Muscle of leg (tissue), 11 donors: Measurements from ENCODE around the gene NPEPL1. TPM values are rescaled to one million over a fixed set of nuclear protein-coding genes. Genes with fewer than 3 reads are reported as not detected.

Experiments used
- DNase-seq: peaks from one replicate; pipeline ENCODE4 v3.0.0; 2013
- H3K27ac ChIP-seq: one replicate; pipeline ENCODE4 v1.5.1; 2013; ENCODE audit warnings: mild to moderate bottlenecking, low read length, control low read depth
- H3K27me3 ChIP-seq: one replicate; pipeline ENCODE4 v1.6.1; 2013; ENCODE audit warnings: low read length; ENCODE audit not compliant: control insufficient read depth, insufficient read depth
- H3K36me3 ChIP-seq: one replicate; pipeline ENCODE4 v1.6.1; 2013; ENCODE audit warnings: low read length; ENCODE audit not compliant: control insufficient read depth, insufficient read depth
- H3K4me1 ChIP-seq: one replicate; pipeline ENCODE4 v1.6.1; 2013; ENCODE audit warnings: low read length; ENCODE audit not compliant: control insufficient read depth, insufficient read depth
- H3K4me3 ChIP-seq: one replicate; pipeline ENCODE4 v1.5.1; 2013; ENCODE audit warnings: low read length, control low read depth
- H3K9me3 ChIP-seq: replicated peaks from 2 replicates; pipeline ENCODE4 v1.6.1; 2013; ENCODE audit warnings: low read depth, low read length; ENCODE audit not compliant: control insufficient read depth
- WGBS: methylation state at CpG from one replicate; pipeline ENCODE4 v1.1.5; 2013; ENCODE audit warnings: missing lambda C conversion rate; ENCODE audit not compliant: insufficient coverage; 5-methylcytosine and 5-hydroxymethylcytosine counted together
- polyA plus RNA-seq, 8 donors: library from polyadenylated mRNA; unstranded; fragments of 120-200 nt; gene quantifications; one replicate each; pipeline versions ENCODE4 v1.2.1 to v1.2.3, GENCODE V29; 2013; ENCODE audit warnings: inconsistent platforms in 1 of 8, low replicate concordance in 1 of 8; ENCODE audit not compliant: insufficient read length in 8 of 8, insufficient read depth in 1 of 8
- total RNA-seq: library from RNA; stranded (reverse); fragments of 120-200 nt; gene quantifications from one replicate; pipeline ENCODE4 v1.2.4, GENCODE V29; 2013

NPEPL1 gene
- total and polyA plus RNA-seq, 9 donors = 22.3 to 60.5 (median 42.1) TPM

DNA sequence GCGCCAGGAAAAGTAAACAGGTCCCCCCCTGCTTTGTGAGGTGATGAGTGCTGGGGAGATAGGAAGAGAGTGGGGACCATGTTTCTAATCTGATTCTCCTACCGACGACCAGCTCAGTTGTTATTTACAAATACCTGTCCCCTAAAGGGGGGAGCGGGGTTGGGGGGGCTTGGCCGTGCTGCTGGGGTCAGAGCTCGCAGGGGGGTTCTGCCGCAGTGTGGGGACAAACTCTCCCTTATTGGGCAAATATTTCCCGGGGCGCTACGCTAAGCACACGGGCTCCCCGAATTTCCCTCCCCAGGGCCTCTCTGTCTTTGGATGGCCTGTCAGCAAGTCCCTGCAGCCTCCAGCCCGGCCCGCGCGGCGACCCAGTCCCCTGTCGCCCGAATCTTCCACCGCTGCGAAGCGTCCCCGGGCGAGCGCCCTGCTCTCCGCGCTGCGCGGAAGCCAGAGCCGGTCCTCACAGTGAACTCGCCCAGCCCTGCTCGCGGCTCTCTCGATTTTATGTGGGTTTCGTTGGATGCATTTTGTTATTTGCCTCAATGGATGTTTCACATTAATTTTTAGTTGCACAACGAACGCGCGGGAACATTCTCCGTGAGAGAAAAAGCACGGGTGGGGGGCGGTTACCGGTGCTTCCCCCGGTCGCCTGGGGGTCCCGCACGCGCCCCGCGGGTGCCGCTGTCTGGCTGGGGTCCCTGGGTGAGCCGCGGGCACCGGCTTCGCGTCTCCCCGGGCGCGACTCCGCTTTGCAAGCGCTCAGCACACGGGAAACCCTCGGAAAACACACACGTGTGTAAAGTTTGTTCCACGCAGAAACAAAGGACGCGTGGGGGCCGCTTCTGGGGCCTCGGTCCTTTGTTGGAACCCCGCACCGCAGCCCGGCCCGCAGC, 43.1 kb upstream of the NPEPL1 start:
- 11% methylated on average over 70 of the region's 73 CpGs for WGBS
- H3K36me3 ChIP-seq = no peaks in the 10 kb centered on the region
- peak; percentile 52 for DNase-seq
- peaks cover 42% of the 10 kb centered on the region for H3K4me1 ChIP-seq
- peak overlapping the region; percentile 25 for H3K4me3 ChIP-seq
- no peaks in the 10 kb centered on the region for H3K27me3 ChIP-seq
- peak overlapping the region; percentile 62 for H3K27ac ChIP-seq
- no peaks in the 10 kb centered on the region for H3K9me3 ChIP-seq

GRCh38 chr20:58650181-58650775, 42.3 kb upstream of the NPEPL1 start:
- DNase-seq = no peak
- peak overlapping the region; percentile 75 for H3K4me3 ChIP-seq
- H3K36me3 ChIP-seq = peaks cover under 1% of the 10 kb centered on the region
- no peaks in the 10 kb centered on the region for H3K9me3 ChIP-seq
- H3K27ac ChIP-seq = peak overlapping the region; percentile 97
- 3% methylated on average over 43 of the region's 62 CpGs for WGBS
- no peaks in the 10 kb centered on the region for H3K27me3 ChIP-seq
- peaks cover 40% of the 10 kb centered on the region for H3K4me1 ChIP-seq

DNA sequence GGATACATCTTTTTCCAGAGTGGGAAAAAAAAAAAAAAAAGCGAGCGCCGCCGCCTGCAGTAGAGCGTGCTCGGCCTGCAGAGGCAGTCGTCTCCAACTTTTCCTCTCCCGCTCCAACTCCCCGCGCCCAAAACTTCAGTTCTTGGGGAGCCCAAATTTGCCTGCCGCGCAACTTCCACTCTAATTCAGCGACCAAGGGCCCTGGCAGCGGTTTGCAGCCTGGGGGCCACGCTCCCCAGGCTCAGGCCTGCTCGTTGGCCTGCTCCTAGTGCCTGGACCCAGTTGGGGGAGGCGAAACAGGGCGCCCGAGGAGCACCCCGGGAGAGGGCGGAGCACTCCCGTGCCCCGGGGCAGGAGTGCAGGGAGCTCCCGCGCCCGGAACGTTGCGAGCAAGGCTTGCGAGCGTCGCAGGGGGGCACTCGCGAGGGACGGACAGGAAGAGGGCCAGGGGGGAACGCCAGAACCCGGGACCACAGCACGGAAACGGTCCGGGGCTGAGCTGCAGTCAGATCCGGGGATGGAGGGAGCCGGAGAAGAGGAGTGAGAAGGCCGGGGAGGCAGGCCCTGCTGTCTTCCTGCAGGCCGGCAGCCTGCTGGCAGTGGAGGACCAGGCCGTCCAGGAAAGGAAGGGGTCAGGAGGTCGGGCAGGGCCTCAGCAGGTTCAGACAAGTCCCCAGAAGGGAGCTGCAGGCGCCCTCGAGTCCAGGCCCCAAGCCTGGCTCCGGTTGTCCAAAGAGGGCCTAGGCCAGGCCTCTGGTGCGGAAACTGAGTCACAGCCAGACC, 41.6 kb upstream of the NPEPL1 start, which contains the start of gene STX16:
TSS of gene STX16 (plus strand) at position 508 of the 783 bp plus-strand sequence. CDS start 724 bp downstream, outside the sequence.
- 1% methylated on average over 46 of the region's 49 CpGs for WGBS
- Histone ChIP-seq H3K36me3 (peaks cover 4% of the 10 kb centered on the region), H3K9me3 (no peaks in the 10 kb centered on the region), H3K4me3 (peak within 1 kb of the TSS; percentile 75), H3K27ac (peak within 1 kb of the TSS; percentile 97), H3K4me1 (peaks cover 37% of the 10 kb centered on the region), H3K27me3 (no peaks in the 10 kb centered on the region)
- DNase-seq = peak; percentile 96

DNA sequence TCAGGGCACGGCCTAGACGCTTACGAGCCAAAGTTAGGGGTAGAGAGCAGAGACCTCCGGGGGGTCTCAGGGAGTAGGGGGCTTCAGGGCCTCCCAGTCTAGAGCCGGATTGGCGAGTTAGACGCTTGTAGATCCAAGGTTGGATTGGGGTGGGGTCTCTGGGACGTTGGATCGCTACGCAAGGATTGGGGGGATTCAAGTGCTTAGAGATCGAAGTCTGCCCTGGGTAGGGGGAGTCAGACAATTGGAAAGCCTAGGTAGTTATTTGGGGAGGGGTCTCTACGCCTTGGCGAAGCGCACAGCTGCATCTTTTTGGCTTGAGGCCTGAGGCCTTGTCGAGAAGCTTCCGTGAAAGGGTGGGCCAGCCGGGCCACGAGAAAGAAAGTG, 41.0 kb upstream of the NPEPL1 start:
- no peaks in the 10 kb centered on the region for H3K9me3 ChIP-seq
- H3K36me3 ChIP-seq = peaks cover 4% of the 10 kb centered on the region
- peak overlapping the region; percentile 97 for H3K27ac ChIP-seq
- H3K4me1 ChIP-seq = peaks cover 34% of the 10 kb centered on the region
- no peaks in the 10 kb centered on the region for H3K27me3 ChIP-seq
- DNase-seq = peak; percentile 98
- 0% methylated on average over 18 of the region's 18 CpGs for WGBS
- peak overlapping the region; percentile 75 for H3K4me3 ChIP-seq

DNA sequence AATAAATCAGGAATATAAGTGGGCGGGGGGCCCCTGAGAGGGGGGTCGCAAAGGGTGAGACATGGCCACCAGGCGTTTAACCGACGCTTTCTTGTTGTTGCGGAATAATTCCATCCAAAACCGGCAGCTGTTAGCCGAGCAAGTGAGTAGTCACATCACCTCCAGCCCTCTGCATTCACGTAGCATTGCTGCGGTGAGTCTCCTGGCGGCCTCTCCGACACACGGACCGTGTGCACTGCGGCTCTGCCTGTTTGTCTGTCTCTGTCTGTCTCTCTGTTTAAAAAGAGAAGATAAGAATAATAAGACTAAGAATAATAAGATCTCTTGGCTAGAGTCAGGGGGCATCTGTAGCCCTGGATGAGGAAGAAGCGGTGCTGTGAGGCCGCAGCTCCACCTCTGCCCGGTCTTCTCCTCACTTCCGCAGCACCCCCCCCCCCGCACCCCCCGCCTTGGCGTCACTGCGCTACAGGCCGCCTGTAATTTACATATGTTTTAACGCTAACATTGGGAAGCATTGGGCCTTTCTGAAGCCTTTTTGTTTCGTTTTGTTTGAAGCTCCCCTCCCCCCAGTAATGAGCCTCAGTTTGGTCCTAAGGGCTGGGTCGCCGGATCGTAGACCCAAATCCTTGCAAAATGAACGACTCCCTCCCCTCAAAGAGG, 40.5 kb upstream of the NPEPL1 start:
- Histone ChIP-seq H3K27me3 (no peaks in the 10 kb centered on the region), H3K36me3 (peaks cover 4% of the 10 kb centered on the region), H3K9me3 (no peaks in the 10 kb centered on the region), H3K4me1 (peaks cover 32% of the 10 kb centered on the region), H3K27ac (peak overlapping the region; percentile 97), H3K4me3 (peak overlapping the region; percentile 75)
- DNase-seq = peak; percentile 96
- WGBS = 0% methylated on average over 13 of the region's 30 CpGs

DNA sequence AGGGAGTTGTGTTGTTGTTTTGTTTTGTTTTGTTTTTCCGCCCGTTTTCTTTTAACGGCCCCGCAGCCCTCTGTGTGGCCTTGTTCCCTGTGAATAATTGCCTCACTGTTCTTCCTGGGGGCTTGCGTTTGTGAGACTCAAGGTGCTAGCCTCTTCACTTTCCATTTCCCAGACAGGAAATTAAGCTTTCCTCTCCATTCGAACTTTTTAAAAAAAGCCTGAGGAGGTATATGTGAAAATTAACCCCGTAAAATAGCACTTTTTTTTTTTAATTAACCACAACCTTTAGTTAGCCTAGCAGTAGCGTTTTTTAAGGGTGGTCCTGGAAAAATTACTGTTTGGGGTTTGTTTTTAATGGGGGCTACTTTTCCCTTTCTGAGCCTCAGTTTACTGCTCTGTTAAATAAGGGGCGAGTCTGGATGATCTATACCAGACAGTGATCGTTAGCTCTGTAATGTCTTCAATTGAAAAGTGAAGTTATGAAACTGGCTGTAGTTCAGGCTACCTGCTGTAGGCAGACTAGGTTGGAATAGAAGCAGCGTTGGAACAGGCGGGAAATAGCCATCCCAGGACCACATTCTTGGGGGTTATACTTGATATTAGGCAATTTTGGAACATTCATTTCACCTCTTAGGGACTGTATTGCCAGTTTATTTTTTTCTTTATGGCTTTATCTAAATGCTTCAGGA, 39.9 kb upstream of the NPEPL1 start:
- Histone ChIP-seq H3K27ac (peak overlapping the region; percentile 97), H3K36me3 (peaks cover 4% of the 10 kb centered on the region), H3K4me3 (peak overlapping the region; percentile 75), H3K9me3 (no peaks in the 10 kb centered on the region), H3K4me1 (peaks cover 26% of the 10 kb centered on the region), H3K27me3 (no peaks in the 10 kb centered on the region)
- 7% methylated on average over 5 of the region's 12 CpGs for WGBS
- DNase-seq = peak; percentile 67

- H3K4me1 ChIP-seq = peaks cover 18% of the 10 kb centered on the region
- WGBS = no CpG with 5 or more reads among the region's 4 CpGs
Measured at GRCh38 chr20:58654337-58654736, 38.3 kb upstream of the NPEPL1 start.

GRCh38 chr20:58655328-58656107, 37.1 kb upstream of the NPEPL1 start:
- Histone ChIP-seq H3K4me3 (peak overlapping the region; percentile 16), H3K4me1 (peaks cover 16% of the 10 kb centered on the region), H3K27ac (peak overlapping the region; percentile 91), H3K36me3 (peaks cover 4% of the 10 kb centered on the region), H3K27me3 (no peaks in the 10 kb centered on the region), H3K9me3 (no peaks in the 10 kb centered on the region)
- DNase-seq = peak; percentile 44
- 0% methylated on average over 2 of the region's 6 CpGs for WGBS

More at GRCh38 chr20:58654337-58654736, 38.3 kb upstream of the NPEPL1 start:
- peaks cover 4% of the 10 kb centered on the region for H3K36me3 ChIP-seq
- H3K4me3 ChIP-seq = peak overlapping the region; percentile 75
- peak overlapping the region; percentile 97 for H3K27ac ChIP-seq
- no peaks in the 10 kb centered on the region for H3K9me3 ChIP-seq
- H3K27me3 ChIP-seq = no peaks in the 10 kb centered on the region
- no peak for DNase-seq
